GM23338 (cell line): ENCODE data around the gene RUNX3. TPM values are rescaled to one million over a fixed set of nuclear protein-coding genes. Genes with fewer than 3 reads are reported as not detected.
A peak's percentile ranks its signal among the peaks of the same experiment; 100 is the strongest.

Source experiments
- ATAC-seq: fragments of 200-7000 bp; cut with Tn5 transposase; 3 replicates; pipeline ENCODE4 v1.9.1; 2020
- DNase-seq: peaks from one replicate; pipeline ENCODE4 v3.0.0-alpha.2; 2015; ENCODE audit warnings: low spot score
- H2AFZ ChIP-seq: fragments of 200-600 bp; sonication (generic); 2 replicates; pipeline ENCODE4 v1.8.0; 2016; ENCODE audit warnings: antibody characterized with exemption, mild to moderate bottlenecking, moderate library complexity
- H3F3A ChIP-seq: fragments of 200-600 bp; sonication (generic); replicated peaks from 2 replicates; pipeline ENCODE4 v1.8.0; 2017; ENCODE audit warnings: antibody characterized with exemption, mixed run types, low read depth
- H3K27ac ChIP-seq: fragments of 200-600 bp; sonication (generic); 2 replicates; pipeline ENCODE4 v1.6.1; 2016; ENCODE audit warnings: low read depth
- H3K27me3 ChIP-seq: fragments of 200-600 bp; sonication (generic); 2 replicates; pipeline ENCODE4 v1.8.0; 2016; ENCODE audit warnings: mild to moderate bottlenecking, mixed run types, moderate library complexity; ENCODE audit not compliant: insufficient read depth
- H3K36me3 ChIP-seq: fragments of 200-600 bp; sonication (generic); 2 replicates; pipeline ENCODE4 v1.8.0; 2016; ENCODE audit warnings: mild to moderate bottlenecking; ENCODE audit not compliant: insufficient read depth
- H3K4me1 ChIP-seq: fragments of 200-600 bp; sonication (generic); 2 replicates; pipeline ENCODE4 v1.8.0; 2016; ENCODE audit warnings: mild to moderate bottlenecking, moderate library complexity; ENCODE audit not compliant: insufficient read depth
- H3K4me2 ChIP-seq: fragments of 200-600 bp; sonication (generic); 2 replicates; pipeline ENCODE4 v1.7.1; 2017; ENCODE audit warnings: mixed run types
- H3K4me3 ChIP-seq: fragments of 200-600 bp; sonication (generic); 2 replicates; pipeline ENCODE4 v1.6.1; 2016; ENCODE audit warnings: mixed run types
- H3K79me2 ChIP-seq: fragments of 200-600 bp; sonication (generic); replicated peaks from 2 replicates; pipeline ENCODE4 v1.8.0; 2017; ENCODE audit warnings: mild to moderate bottlenecking; ENCODE audit not compliant: insufficient read depth
- H3K9me2 ChIP-seq: fragments of 200-600 bp; sonication (generic); 2 replicates; pipeline ENCODE4 v1.8.0; 2017; ENCODE audit not compliant: insufficient read depth
- H4K20me1 ChIP-seq: fragments of 200-600 bp; sonication (generic); replicated peaks from 2 replicates; pipeline ENCODE4 v1.8.0; 2017; ENCODE audit warnings: mild to moderate bottlenecking; ENCODE audit not compliant: insufficient read depth
- H3K27ac Mint-ChIP-seq: 2 replicates; pipeline ENCODE4 v1.8.0; 2020; ENCODE audit warnings: inconsistent platforms, mild to moderate bottlenecking, moderate library complexity, mixed read lengths
- H3K27me3 Mint-ChIP-seq: 3 replicates; pipeline ENCODE4 v1.8.0; 2022; ENCODE audit warnings: low read depth, mild to moderate bottlenecking, moderate library complexity, mixed read lengths, inconsistent platforms; ENCODE audit not compliant: insufficient read depth, poor library complexity
- H3K36me3 Mint-ChIP-seq: 3 replicates; pipeline ENCODE4 v1.8.0; 2021; ENCODE audit warnings: low read depth, mild to moderate bottlenecking, inconsistent platforms, moderate library complexity, mixed read lengths
- H3K4me1 Mint-ChIP-seq: 3 replicates; pipeline ENCODE4 v1.8.0; 2020; ENCODE audit warnings: mild to moderate bottlenecking, inconsistent platforms, mixed read lengths
- H3K4me3 Mint-ChIP-seq: 3 replicates; pipeline ENCODE4 v1.8.0; 2021; ENCODE audit warnings: moderate library complexity, mild to moderate bottlenecking, inconsistent platforms, mixed read lengths
- H3K9me3 Mint-ChIP-seq: 3 replicates; pipeline ENCODE4 v1.8.0; 2020; ENCODE audit warnings: moderate library complexity, mild to moderate bottlenecking, inconsistent platforms, mixed read lengths
- CTCF ChIP-seq, 2 experiments: fragments of 200-600 bp in 1 of 2; sonication (generic) in 1 of 2; conservative IDR thresholded peaks; 2 replicates each; pipeline versions ENCODE4 v1.5.1 to v1.6.1; 2016 to 2017; ENCODE audit warnings: antibody characterized with exemption in 2 of 2, low read depth in 2 of 2, mild to moderate bottlenecking in 2 of 2, moderate library complexity in 1 of 2
- EZH2 ChIP-seq: fragments of 200-600 bp; sonication (generic); IDR thresholded peaks from one replicate; pipeline ENCODE4 v1.8.0; 2017; ENCODE audit warnings: antibody characterized with exemption, mild to moderate bottlenecking, low read depth; ENCODE audit not compliant: unreplicated experiment
- EZH2phosphoT487 ChIP-seq: fragments of 200-600 bp; sonication (generic); IDR thresholded peaks from one replicate; pipeline ENCODE4 v1.8.1; 2018; ENCODE audit warnings: antibody characterized with exemption; ENCODE audit not compliant: unreplicated experiment
- NANOG ChIP-seq: IDR thresholded peaks from 2 replicates; pipeline ENCODE4 v1.6.1; 2016; ENCODE audit warnings: antibody characterized with exemption, borderline replicate concordance
- POLR2AphosphoS5 ChIP-seq: IDR thresholded peaks from 2 replicates; pipeline ENCODE4 v1.6.1; 2016; ENCODE audit warnings: antibody characterized with exemption, low read depth
- ZNF331 ChIP-seq: fragments of 250-450 bp; sonication (Bioruptor Pico); IDR thresholded peaks from 2 replicates; pipeline ENCODE4 v1.5.0; 2020; ENCODE audit warnings: low read depth, mild to moderate bottlenecking, moderate library complexity
- polyA plus RNA-seq: library from polyadenylated mRNA; unstranded; fragments of >200 nt; fragmentation: Nextera tagmentation; extraction: Ambion mirVana; gene quantifications from 2 replicates; pipeline ENCODE4 v1.2.1, GENCODE V29; 2016
- total RNA-seq: library from RNA; depleted of rRNA; stranded (reverse); fragments of >200 nt; shearing (Covaris generic); gene quantifications from 2 replicates; pipeline ENCODE4 v1.2.3, GENCODE V29; 2014
- TF ChIP-seq, protein P1 (sequence below): IDR thresholded peaks from 2 replicates; pipeline ENCODE4 v1.6.1; 2016; ENCODE audit warnings: antibody characterized with exemption

The RUNX3 gene
- total and polyA plus RNA-seq, 2 experiments from 2014 or later, result 0.23 to 0.73 TPM

- H3K27ac ChIP-seq, result no peak overlapping the region
- H2AFZ ChIP-seq, result no peak overlapping the region
- Mint-ChIP-seq H3K9me3 (peaks cover 42% of the 10 kb centered on the region), H3K4me1 (no peaks in the 10 kb centered on the region), H3K27me3 (peaks cover 6% of the 10 kb centered on the region), H3K27ac (no peak overlapping the region), H3K36me3 (peaks cover 9% of the 10 kb centered on the region), H3K4me3 (no peak overlapping the region)
- H3K79me2 ChIP-seq, result no peaks in the 10 kb centered on the region
- no peak for DNase-seq
- no peak overlapping the region for H3K4me3 ChIP-seq
- no peak for ATAC-seq
- no peaks in the 10 kb centered on the region for H3K27me3 ChIP-seq
- TF ChIP-seq EZH2 (no peak), EZH2phosphoT487 (no peak), CTCF (conservative IDR thresholded peaks at IDR 0.05; ENCODE audit: low read depth in 2 of 2) (peak in 1 of 2 experiments; percentile 16; a peak in 1 of 4 replicates)
- H3K36me3 ChIP-seq, result no peaks in the 10 kb centered on the region
- H3K4me1 ChIP-seq, result no peaks in the 10 kb centered on the region
- no peaks in the 10 kb centered on the region for H3K9me2 ChIP-seq
- no peaks in the 10 kb centered on the region for H4K20me1 ChIP-seq
- H3F3A ChIP-seq, result no peaks in the 10 kb centered on the region
- H3K4me2 ChIP-seq, result no peak overlapping the region
Measured at GRCh38 chr1:24888061-24888970, 41.8 kb downstream of the RUNX3 start.

- no peaks in the 10 kb centered on the region for H3K36me3 Mint-ChIP-seq
- H3F3A ChIP-seq, result no peaks in the 10 kb centered on the region
- H3K4me1 Mint-ChIP-seq, result no peaks in the 10 kb centered on the region
- no peaks in the 10 kb centered on the region for H4K20me1 ChIP-seq
- no peaks in the 10 kb centered on the region for H3K27me3 ChIP-seq
- H3K4me3 ChIP-seq, result no peak overlapping the region
- no peak overlapping the region for H2AFZ ChIP-seq
- DNase-seq (no peak), ATAC-seq (no peak)
- no peaks in the 10 kb centered on the region for H3K79me2 ChIP-seq
- no peaks in the 10 kb centered on the region for H3K9me2 ChIP-seq
- no peaks in the 10 kb centered on the region for H3K4me1 ChIP-seq
- peaks cover 6% of the 10 kb centered on the region for H3K27me3 Mint-ChIP-seq
- H3K27ac ChIP-seq, result no peak overlapping the region
- H3K9me3 Mint-ChIP-seq, result peaks cover 22% of the 10 kb centered on the region
- no peak overlapping the region for H3K4me2 ChIP-seq
- H3K27ac Mint-ChIP-seq, result no peak overlapping the region
- TF ChIP-seq NANOG, result no peak
- no peak for TF ChIP-seq EZH2phosphoT487
- TF ChIP-seq EZH2, result no peak
- TF ChIP-seq POLR2AphosphoS5, result no peak
- 0 out of 4 replicates have a peak, but pooled peaks of 1 of the 2 experiments have one; percentile 7 for TF ChIP-seq CTCF (conservative IDR thresholded peaks at IDR 0.05; ENCODE audit: low read depth in 2 of 2)
- TF ChIP-seq, protein P1, sequence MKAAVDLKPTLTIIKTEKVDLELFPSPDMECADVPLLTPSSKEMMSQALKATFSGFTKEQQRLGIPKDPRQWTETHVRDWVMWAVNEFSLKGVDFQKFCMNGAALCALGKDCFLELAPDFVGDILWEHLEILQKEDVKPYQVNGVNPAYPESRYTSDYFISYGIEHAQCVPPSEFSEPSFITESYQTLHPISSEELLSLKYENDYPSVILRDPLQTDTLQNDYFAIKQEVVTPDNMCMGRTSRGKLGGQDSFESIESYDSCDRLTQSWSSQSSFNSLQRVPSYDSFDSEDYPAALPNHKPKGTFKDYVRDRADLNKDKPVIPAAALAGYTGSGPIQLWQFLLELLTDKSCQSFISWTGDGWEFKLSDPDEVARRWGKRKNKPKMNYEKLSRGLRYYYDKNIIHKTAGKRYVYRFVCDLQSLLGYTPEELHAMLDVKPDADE, result no peak
- no peak for TF ChIP-seq ZNF331 (CRISPR knock-in tag)
- no peaks in the 10 kb centered on the region for H3K36me3 ChIP-seq
- H3K4me3 Mint-ChIP-seq, result no peak overlapping the region
Measured at GRCh38 chr1:24886241-24886640, 43.8 kb downstream of the RUNX3 start.
